SK-N-SH treated with all-trans-retinoic acid at 6 μM for 48 hours (cell line): ENCODE results near the gene DDX25.

ENCODE experiments used
- ARNTL ChIP-seq: fragments of 450-650 bp; formaldehyde crosslinking; IDR thresholded peaks from 2 replicates; pipeline ENCODE4 v1.5.0; 2020; ENCODE audit warnings: low read depth, mild to moderate bottlenecking, moderate library complexity, borderline replicate concordance
- BACH2 ChIP-seq: fragments of 250-450 bp; sonication (Bioruptor Pico); IDR thresholded peaks from 2 replicates; pipeline ENCODE4 v1.9.0; 2021; ENCODE audit warnings: mild to moderate bottlenecking, borderline replicate concordance
- CSDC2 ChIP-seq: fragments of 250-450 bp; sonication (Bioruptor Pico); IDR thresholded peaks from 2 replicates; pipeline ENCODE4 v1.5.0; 2020; ENCODE audit warnings: mild to moderate bottlenecking, moderate library complexity
- ESRRG ChIP-seq: fragments of 250-450 bp; sonication (Bioruptor Pico); IDR thresholded peaks from 2 replicates; pipeline ENCODE4 v1.6.1; 2021; ENCODE audit warnings: mild to moderate bottlenecking
- GLIS3 ChIP-seq: fragments of 250-450 bp; sonication (Bioruptor Pico); IDR thresholded peaks from 2 replicates; pipeline ENCODE4 v1.5.0; 2020; ENCODE audit warnings: mild to moderate bottlenecking, moderate library complexity
- OSR1 ChIP-seq: fragments of 250-450 bp; sonication (Bioruptor Pico); IDR thresholded peaks from 2 replicates; pipeline ENCODE4 v1.8.0; 2022; ENCODE audit warnings: moderate library complexity, mild to moderate bottlenecking, inconsistent platforms
- PPARA ChIP-seq: fragments of 250-450 bp; sonication (Bioruptor Pico); IDR thresholded peaks from 2 replicates; pipeline ENCODE4 v1.5.0; 2020; ENCODE audit warnings: mild to moderate bottlenecking, borderline replicate concordance
- ZFP3 ChIP-seq: fragments of 250-450 bp; sonication (Bioruptor Pico); IDR thresholded peaks from 2 replicates; pipeline ENCODE4 v1.5.0; 2020; ENCODE audit warnings: mild to moderate bottlenecking, moderate library complexity
- ZFP30 ChIP-seq: fragments of 450-650 bp; formaldehyde crosslinking; IDR thresholded peaks from 2 replicates; pipeline ENCODE4 v1.5.0; 2022; ENCODE audit warnings: mild to moderate bottlenecking, moderate library complexity
- ZNF70 ChIP-seq: fragments of 450-650 bp; formaldehyde crosslinking; IDR thresholded peaks from 2 replicates; pipeline ENCODE4 v1.5.0; 2020; ENCODE audit warnings: mild to moderate bottlenecking, moderate library complexity
- TF ChIP-seq, protein P1 (sequence below): fragments of 250-450 bp; sonication (Bioruptor Pico); IDR thresholded peaks from 2 replicates; pipeline ENCODE4 v1.5.0; 2020; ENCODE audit warnings: mild to moderate bottlenecking, moderate library complexity
- TF ChIP-seq, protein P2 (sequence below): fragments of 250-450 bp; sonication (Bioruptor Pico); IDR thresholded peaks from 2 replicates; pipeline ENCODE4 v1.8.0; 2020; ENCODE audit warnings: mild to moderate bottlenecking, moderate library complexity, borderline replicate concordance
- TF ChIP-seq, protein P3 (sequence below): fragments of 250-450 bp; sonication (Bioruptor Pico); IDR thresholded peaks from 2 replicates; pipeline ENCODE4 v1.5.1; 2020; ENCODE audit warnings: low read depth, mild to moderate bottlenecking, moderate library complexity

DNA sequence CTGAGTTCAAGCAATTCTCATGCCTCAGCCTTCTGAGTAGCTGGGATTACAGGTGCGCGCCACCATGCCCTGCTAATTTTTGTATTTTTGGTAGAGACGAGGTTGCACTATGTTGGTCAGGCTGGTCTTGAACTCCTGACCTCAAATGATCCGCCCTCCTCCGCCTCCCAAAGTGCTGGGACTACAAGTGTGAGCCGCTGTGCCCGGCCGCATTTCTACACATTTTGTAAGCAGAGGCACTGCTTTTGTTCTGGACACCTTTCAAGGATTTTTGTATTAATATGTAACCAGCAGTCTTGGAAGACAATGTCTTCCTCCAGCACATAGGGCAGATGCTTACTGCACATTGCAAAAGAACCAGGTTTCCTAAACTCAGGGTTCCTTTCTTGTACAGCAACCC lies 30.2 kb downstream of the DDX25 start:
- TF ChIP-seq OSR1 (no peak), PPARA (CRISPR knock-in tag) (no peak), ARNTL (no peak), BACH2 (CRISPR knock-in tag) (no peak), ESRRG (CRISPR knock-in tag) (no peak), ZFP3 (no peak), ZFP30 (CRISPR knock-in tag) (no peak), ZNF70 (no peak), CSDC2 (no peak), GLIS3 (no peak)
- TF ChIP-seq, protein P1, sequence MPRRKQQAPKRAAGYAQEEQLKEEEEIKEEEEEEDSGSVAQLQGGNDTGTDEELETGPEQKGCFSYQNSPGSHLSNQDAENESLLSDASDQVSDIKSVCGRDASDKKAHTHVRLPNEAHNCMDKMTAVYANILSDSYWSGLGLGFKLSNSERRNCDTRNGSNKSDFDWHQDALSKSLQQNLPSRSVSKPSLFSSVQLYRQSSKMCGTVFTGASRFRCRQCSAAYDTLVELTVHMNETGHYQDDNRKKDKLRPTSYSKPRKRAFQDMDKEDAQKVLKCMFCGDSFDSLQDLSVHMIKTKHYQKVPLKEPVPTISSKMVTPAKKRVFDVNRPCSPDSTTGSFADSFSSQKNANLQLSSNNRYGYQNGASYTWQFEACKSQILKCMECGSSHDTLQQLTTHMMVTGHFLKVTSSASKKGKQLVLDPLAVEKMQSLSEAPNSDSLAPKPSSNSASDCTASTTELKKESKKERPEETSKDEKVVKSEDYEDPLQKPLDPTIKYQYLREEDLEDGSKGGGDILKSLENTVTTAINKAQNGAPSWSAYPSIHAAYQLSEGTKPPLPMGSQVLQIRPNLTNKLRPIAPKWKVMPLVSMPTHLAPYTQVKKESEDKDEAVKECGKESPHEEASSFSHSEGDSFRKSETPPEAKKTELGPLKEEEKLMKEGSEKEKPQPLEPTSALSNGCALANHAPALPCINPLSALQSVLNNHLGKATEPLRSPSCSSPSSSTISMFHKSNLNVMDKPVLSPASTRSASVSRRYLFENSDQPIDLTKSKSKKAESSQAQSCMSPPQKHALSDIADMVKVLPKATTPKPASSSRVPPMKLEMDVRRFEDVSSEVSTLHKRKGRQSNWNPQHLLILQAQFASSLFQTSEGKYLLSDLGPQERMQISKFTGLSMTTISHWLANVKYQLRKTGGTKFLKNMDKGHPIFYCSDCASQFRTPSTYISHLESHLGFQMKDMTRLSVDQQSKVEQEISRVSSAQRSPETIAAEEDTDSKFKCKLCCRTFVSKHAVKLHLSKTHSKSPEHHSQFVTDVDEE (CRISPR knock-in tag): no peak
- TF ChIP-seq, protein P2, sequence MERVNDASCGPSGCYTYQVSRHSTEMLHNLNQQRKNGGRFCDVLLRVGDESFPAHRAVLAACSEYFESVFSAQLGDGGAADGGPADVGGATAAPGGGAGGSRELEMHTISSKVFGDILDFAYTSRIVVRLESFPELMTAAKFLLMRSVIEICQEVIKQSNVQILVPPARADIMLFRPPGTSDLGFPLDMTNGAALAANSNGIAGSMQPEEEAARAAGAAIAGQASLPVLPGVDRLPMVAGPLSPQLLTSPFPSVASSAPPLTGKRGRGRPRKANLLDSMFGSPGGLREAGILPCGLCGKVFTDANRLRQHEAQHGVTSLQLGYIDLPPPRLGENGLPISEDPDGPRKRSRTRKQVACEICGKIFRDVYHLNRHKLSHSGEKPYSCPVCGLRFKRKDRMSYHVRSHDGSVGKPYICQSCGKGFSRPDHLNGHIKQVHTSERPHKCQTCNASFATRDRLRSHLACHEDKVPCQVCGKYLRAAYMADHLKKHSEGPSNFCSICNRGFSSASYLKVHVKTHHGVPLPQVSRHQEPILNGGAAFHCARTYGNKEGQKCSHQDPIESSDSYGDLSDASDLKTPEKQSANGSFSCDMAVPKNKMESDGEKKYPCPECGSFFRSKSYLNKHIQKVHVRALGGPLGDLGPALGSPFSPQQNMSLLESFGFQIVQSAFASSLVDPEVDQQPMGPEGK (CRISPR knock-in tag): no peak
- TF ChIP-seq, protein P3, sequence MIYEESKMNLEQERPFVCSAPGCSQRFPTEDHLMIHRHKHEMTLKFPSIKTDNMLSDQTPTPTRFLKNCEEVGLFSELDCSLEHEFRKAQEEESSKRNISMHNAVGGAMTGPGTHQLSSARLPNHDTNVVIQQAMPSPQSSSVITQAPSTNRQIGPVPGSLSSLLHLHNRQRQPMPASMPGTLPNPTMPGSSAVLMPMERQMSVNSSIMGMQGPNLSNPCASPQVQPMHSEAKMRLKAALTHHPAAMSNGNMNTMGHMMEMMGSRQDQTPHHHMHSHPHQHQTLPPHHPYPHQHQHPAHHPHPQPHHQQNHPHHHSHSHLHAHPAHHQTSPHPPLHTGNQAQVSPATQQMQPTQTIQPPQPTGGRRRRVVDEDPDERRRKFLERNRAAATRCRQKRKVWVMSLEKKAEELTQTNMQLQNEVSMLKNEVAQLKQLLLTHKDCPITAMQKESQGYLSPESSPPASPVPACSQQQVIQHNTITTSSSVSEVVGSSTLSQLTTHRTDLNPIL (CRISPR knock-in tag): no peak
